CD4-positive, alpha-beta T cell (primary cell): ENCODE results near the gene SPOCK1. TPM values are rescaled to one million over a fixed set of nuclear protein-coding genes. Genes with fewer than 3 reads are reported as not detected.

Experiments
- ATAC-seq: fragments of 200-7000 bp; cut with Tn5 transposase; one replicate; pipeline ENCODE4 v1.10.0; 2022; ENCODE audit warnings: mild to moderate bottlenecking; ENCODE audit not compliant: poor library complexity
- CTCF ChIA-PET: fragments of 350-600 bp; sonication (Branson Sonifier 250); formaldehyde crosslinking; loops from one replicate; lab custom pipeline; 2021; ENCODE audit warnings: antibody characterized with exemption, inconsistent platforms; lab: Charles Lee
- POLR2A ChIA-PET: fragments of 350-600 bp; sonication (Branson Sonifier 250); formaldehyde crosslinking; loops from one replicate; lab custom pipeline; 2021; ENCODE audit warnings: antibody characterized with exemption, inconsistent platforms; lab: Charles Lee
- DNase-seq, 14 experiments: peaks; one replicate each; pipeline ENCODE4 v3.0.0-alpha.2; 2013 to 2020; ENCODE audit warnings: mixed read lengths in 2 of 14
- H3K27ac ChIP-seq, 2 donors: one replicate each; pipeline versions ENCODE4 v1.5.1 to v1.7.0; 2013; ENCODE audit warnings: low read length in 2 of 2, low read depth in 1 of 2, mild to moderate bottlenecking in 1 of 2
- H3K27me3 ChIP-seq, 2 experiments: 1 replicate in 1 of 2; 2 replicates in 1 of 2; pipeline versions ENCODE4 v1.6.1 to v1.7.0; 2013; ENCODE audit warnings: low read length in 2 of 2, control low read depth in 1 of 2, mild to moderate bottlenecking in 1 of 2, moderate library complexity in 1 of 2; ENCODE audit not compliant: insufficient read depth in 2 of 2, control insufficient read depth in 1 of 2
- H3K36me3 ChIP-seq: one replicate; pipeline ENCODE4 v1.6.1; 2013; ENCODE audit warnings: low read length, control low read depth; ENCODE audit not compliant: insufficient read depth
- H3K4me1 ChIP-seq: one replicate; pipeline ENCODE4 v1.6.1; 2013; ENCODE audit warnings: low read length, control low read depth; ENCODE audit not compliant: insufficient read depth
- H3K4me3 ChIP-seq: one replicate; pipeline ENCODE4 v1.5.1; 2013; ENCODE audit warnings: mild to moderate bottlenecking, low read length, moderate library complexity
- H3K9me3 ChIP-seq, 2 experiments: 1 replicate in 1 of 2; 2 replicates in 1 of 2; pipeline versions ENCODE4 v1.6.1 to v1.7.0; 2013; ENCODE audit warnings: low read length in 2 of 2, mild to moderate bottlenecking in 2 of 2, control low read depth in 1 of 2, moderate library complexity in 1 of 2; ENCODE audit not compliant: control insufficient read depth in 1 of 2, insufficient read depth in 1 of 2
- H3K27ac Mint-ChIP-seq: one replicate; pipeline ENCODE4 v1.8.0; 2020; ENCODE audit warnings: mixed read lengths
- H3K27me3 Mint-ChIP-seq: one replicate; pipeline ENCODE4 v1.8.0; 2021; ENCODE audit warnings: mixed read lengths
- H3K36me3 Mint-ChIP-seq: one replicate; pipeline ENCODE4 v1.8.0; 2021; ENCODE audit warnings: low read depth, mixed read lengths
- H3K4me1 Mint-ChIP-seq: one replicate; pipeline ENCODE4 v1.8.0; 2021; ENCODE audit warnings: low read depth, mixed read lengths
- H3K4me3 Mint-ChIP-seq: one replicate; pipeline ENCODE4 v1.8.0; 2020; ENCODE audit warnings: mild to moderate bottlenecking, mixed read lengths
- H3K9me3 Mint-ChIP-seq: one replicate; pipeline ENCODE4 v1.8.0; 2020; ENCODE audit warnings: mixed read lengths
- CTCF ChIP-seq: fragments of 200-600 bp; IDR thresholded peaks from one replicate; pipeline ENCODE4 v1.8.0; 2022; ENCODE audit warnings: antibody characterized with exemption, mild to moderate bottlenecking
- intact Hi-C, 2 experiments: fragments of 100-400 bp; cut with DNase I in 1 of 2; cut with micrococcal nuclease in 1 of 2; formaldehyde crosslinking; loops; one replicate each; pipeline versions ENCODE4 v1.15.1 to v1.9.0; 2023 to 2025; cut with DNase I, micrococcal nuclease
- total RNA-seq, 174 experiments: library from RNA in 2 of 174; stranded (reverse) in 2 of 174; gene quantifications; one replicate each; pipeline ENCODE4 v1.2.3 and lab custom pipeline; 2021 to 2026

Gene SPOCK1
- total RNA-seq, 2 experiments from 2014 or later: not detected

- Mint-ChIP-seq H3K36me3 (no peaks in the 10 kb centered on the region), H3K4me3 (no peak overlapping the region), H3K27ac (no peak overlapping the region), H3K4me1 (no peaks in the 10 kb centered on the region), H3K27me3 (no peaks in the 10 kb centered on the region), H3K9me3 (no peaks in the 10 kb centered on the region)
- Histone ChIP-seq H3K27me3 (no peaks in the 10 kb centered on the region), H3K4me1 (no peaks in the 10 kb centered on the region), H3K4me3 (no peak overlapping the region), H3K9me3 (no peaks in the 10 kb centered on the region), H3K27ac (no peak overlapping the region), H3K36me3 (no peaks in the 10 kb centered on the region)
- DNase-seq (no peak), ATAC-seq (no peak)
- intact Hi-C loops: no loop called here
- POLR2A ChIA-PET: no interaction called here
- TF ChIP-seq CTCF: no peak
- CTCF ChIA-PET: interaction anchor here (0.6 kb wide), 1 partner anchor 795 kb away, joined by 3 read pairs; no protein-coding TSS in a partner anchor
These were observed 165.7 kb downstream of the SPOCK1 start for GRCh38 chr5:137333475-137333874.

GRCh38 chr5:137332296-137332695 is 166.8 kb downstream of the SPOCK1 start:
- Histone ChIP-seq H3K27me3 (no peaks in the 10 kb centered on the region), H3K36me3 (no peaks in the 10 kb centered on the region), H3K4me1 (no peaks in the 10 kb centered on the region), H3K27ac (no peak overlapping the region), H3K9me3 (no peaks in the 10 kb centered on the region), H3K4me3 (no peak overlapping the region)
- intact Hi-C loops: no loop called here
- ATAC-seq: no peak
- H3K27ac Mint-ChIP-seq: no peak overlapping the region
- CTCF ChIA-PET: no interaction called here
- no peaks in the 10 kb centered on the region for H3K27me3 Mint-ChIP-seq
- H3K4me1 Mint-ChIP-seq: no peaks in the 10 kb centered on the region
- DNase-seq: no peak
- TF ChIP-seq CTCF: no peak
- H3K9me3 Mint-ChIP-seq: no peaks in the 10 kb centered on the region
- H3K4me3 Mint-ChIP-seq: no peak overlapping the region
- POLR2A ChIA-PET: no interaction called here
- no peaks in the 10 kb centered on the region for H3K36me3 Mint-ChIP-seq

- H3K4me1 Mint-ChIP-seq: no peaks in the 10 kb centered on the region
- Histone ChIP-seq H3K9me3 (no peaks in the 10 kb centered on the region), H3K4me3 (no peak overlapping the region), H3K4me1 (no peaks in the 10 kb centered on the region), H3K27me3 (no peaks in the 10 kb centered on the region), H3K27ac (no peak overlapping the region), H3K36me3 (no peaks in the 10 kb centered on the region)
- ChIA-PET POLR2A (no interaction called here), CTCF (interaction anchor here (0.6 kb wide), 1 partner anchor 815 kb away, joined by 3 read pairs; no protein-coding TSS in a partner anchor)
- no peaks in the 10 kb centered on the region for H3K27me3 Mint-ChIP-seq
- TF ChIP-seq CTCF: no peak
- H3K36me3 Mint-ChIP-seq: no peaks in the 10 kb centered on the region
- intact Hi-C loops: loop anchor here in 1 of 2 experiments (10.0 kb wide), 1 partner anchor 165 kb away; the partner anchor contains the start of gene SPOCK1
- DNase-seq (no peak), ATAC-seq (no peak)
- H3K9me3 Mint-ChIP-seq: no peaks in the 10 kb centered on the region
- H3K27ac Mint-ChIP-seq: no peak overlapping the region
- H3K4me3 Mint-ChIP-seq: no peak overlapping the region
These were observed 169.4 kb downstream of the SPOCK1 start for GRCh38 chr5:137329586-137330296.
